HEK293T (cell line): ENCODE data around the gene PIH1D1.

Experiments used
- FOXA1 ChIP-seq: fragments of 450-650 bp; IDR thresholded peaks from 2 replicates; pipeline ENCODE4 v1.6.1; 2016; ENCODE audit warnings: mild to moderate bottlenecking
- FOXK2 ChIP-seq: fragments of 450-650 bp; IDR thresholded peaks from 2 replicates; pipeline ENCODE4 v1.6.1; 2016; ENCODE audit warnings: mild to moderate bottlenecking
- LEF1 ChIP-seq: fragments of 450-650 bp; IDR thresholded peaks from 2 replicates; pipeline ENCODE4 v1.6.1; 2017; ENCODE audit warnings: mild to moderate bottlenecking, borderline replicate concordance
- NFRKB ChIP-seq: fragments of 450-650 bp; IDR thresholded peaks from 2 replicates; pipeline ENCODE4 v1.6.1; 2016; ENCODE audit warnings: mild to moderate bottlenecking, moderate library complexity

GRCh38 chr19:49398001-49398615 lies 53.5 kb downstream of the PIH1D1 start:
- TF ChIP-seq LEF1: no peak
- no peak for TF ChIP-seq FOXK2
- TF ChIP-seq NFRKB: no peak
- TF ChIP-seq FOXA1: no peak
